Astrocyte of the spinal cord (primary cell): Measurements from ENCODE around the gene ADAMTSL5.

Experiments used
- DNase-seq: peaks from one replicate; pipeline ENCODE4 v3.0.0; 2011; ENCODE audit warnings: low read depth, low spot score
- H3K4me3 ChIP-seq: 2 replicates; pipeline ENCODE4 v1.5.1; 2011; ENCODE audit warnings: low read depth, mild to moderate bottlenecking, low read length, moderate library complexity
- in situ Hi-C: cut with HindIII; loops from 2 replicates; pipeline ENCODE4 v1.10.0; 2017; ENCODE audit warnings: low sequenced_read_pairs
- TF ChIP-seq, protein P1 (sequence below): IDR thresholded peaks from 2 replicates; pipeline ENCODE4 v1.5.1; 2012; ENCODE audit warnings: low read depth, mild to moderate bottlenecking, low read length, inconsistent platforms

Gene ADAMTSL5

DNA sequence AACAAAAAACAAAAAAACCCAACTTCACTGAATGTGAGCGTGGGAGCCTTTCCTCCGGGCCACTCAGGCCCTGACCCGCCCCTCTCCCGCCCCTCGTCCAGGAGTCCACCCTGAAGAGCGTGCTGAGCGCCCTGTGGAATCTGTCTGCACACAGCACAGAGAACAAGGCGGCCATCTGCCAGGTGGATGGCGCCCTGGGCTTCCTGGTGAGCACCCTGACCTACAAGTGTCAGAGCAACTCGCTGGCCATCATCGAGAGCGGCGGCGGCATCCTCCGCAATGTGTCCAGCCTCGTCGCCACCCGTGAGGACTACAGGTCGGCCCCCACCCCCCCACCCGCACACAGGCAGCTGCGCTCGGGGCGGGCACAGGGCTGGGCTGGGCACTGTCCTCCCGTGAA, 51.0 kb downstream of the ADAMTSL5 start:
- TF ChIP-seq, protein P1, sequence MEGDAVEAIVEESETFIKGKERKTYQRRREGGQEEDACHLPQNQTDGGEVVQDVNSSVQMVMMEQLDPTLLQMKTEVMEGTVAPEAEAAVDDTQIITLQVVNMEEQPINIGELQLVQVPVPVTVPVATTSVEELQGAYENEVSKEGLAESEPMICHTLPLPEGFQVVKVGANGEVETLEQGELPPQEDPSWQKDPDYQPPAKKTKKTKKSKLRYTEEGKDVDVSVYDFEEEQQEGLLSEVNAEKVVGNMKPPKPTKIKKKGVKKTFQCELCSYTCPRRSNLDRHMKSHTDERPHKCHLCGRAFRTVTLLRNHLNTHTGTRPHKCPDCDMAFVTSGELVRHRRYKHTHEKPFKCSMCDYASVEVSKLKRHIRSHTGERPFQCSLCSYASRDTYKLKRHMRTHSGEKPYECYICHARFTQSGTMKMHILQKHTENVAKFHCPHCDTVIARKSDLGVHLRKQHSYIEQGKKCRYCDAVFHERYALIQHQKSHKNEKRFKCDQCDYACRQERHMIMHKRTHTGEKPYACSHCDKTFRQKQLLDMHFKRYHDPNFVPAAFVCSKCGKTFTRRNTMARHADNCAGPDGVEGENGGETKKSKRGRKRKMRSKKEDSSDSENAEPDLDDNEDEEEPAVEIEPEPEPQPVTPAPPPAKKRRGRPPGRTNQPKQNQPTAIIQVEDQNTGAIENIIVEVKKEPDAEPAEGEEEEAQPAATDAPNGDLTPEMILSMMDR: no peak

GRCh38 chr19:1460033-1460995, 52.5 kb downstream of the ADAMTSL5 start:
- TF ChIP-seq, protein P1: no peak
- in situ Hi-C loops: no loop called here
- H3K4me3 ChIP-seq: no peak overlapping the region
- DNase-seq: no peak

More for the DNA sequence above, 51.0 kb downstream of the ADAMTSL5 start:
- H3K4me3 ChIP-seq: no peak overlapping the region
- in situ Hi-C loops: no loop called here
- no peak for DNase-seq

- TF ChIP-seq, protein P1: no peak
- H3K4me3 ChIP-seq: no peak overlapping the region
- DNase-seq: no peak
- in situ Hi-C loops: no loop called here
These were observed 53.3 kb downstream of the ADAMTSL5 start for GRCh38 chr19:1459479-1459878.

DNA sequence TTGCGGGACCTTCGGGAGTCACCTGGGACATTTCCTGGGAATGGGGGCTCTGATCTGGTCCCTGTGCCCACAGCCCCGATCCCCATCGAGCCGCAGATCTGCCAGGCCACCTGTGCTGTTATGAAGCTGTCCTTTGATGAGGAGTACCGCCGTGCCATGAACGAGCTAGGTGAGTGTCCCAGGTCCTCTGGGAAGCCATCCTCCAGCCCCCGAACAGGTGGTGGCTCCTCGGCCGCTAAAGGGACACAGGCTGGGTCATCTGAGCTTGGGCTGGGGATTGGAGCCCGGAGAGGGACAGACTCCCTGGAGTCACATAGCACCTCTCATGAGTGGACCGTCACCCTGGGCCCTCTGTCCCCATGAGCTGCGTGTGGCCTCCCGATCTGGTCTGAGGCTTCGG, 54.9 kb downstream of the ADAMTSL5 start:
- no peak overlapping the region for H3K4me3 ChIP-seq
- in situ Hi-C loops: no loop called here
- TF ChIP-seq, protein P1: no peak
- DNase-seq: no peak

- TF ChIP-seq, protein P1: no peak
- DNase-seq: no peak
- in situ Hi-C loops: no loop called here
- no peak overlapping the region for H3K4me3 ChIP-seq
These were observed 55.6 kb downstream of the ADAMTSL5 start for GRCh38 chr19:1457031-1457739.

- TF ChIP-seq, protein P1: no peak
- H3K4me3 ChIP-seq: no peak overlapping the region
- no peak for DNase-seq
- in situ Hi-C loops: no loop called here
These were observed 56.5 kb downstream of the ADAMTSL5 start for GRCh38 chr19:1456121-1456900.
